H1 (cell line): ENCODE data around the gene PDZD4. TPM values are rescaled to one million over a fixed set of nuclear protein-coding genes. Genes with fewer than 3 reads are reported as not detected.

Source experiments
- CTCF ChIA-PET: fragments of 300-600 bp; sonication (Branson Sonifier 250); formaldehyde crosslinking; loops from one replicate; lab custom pipeline; 2021; ENCODE audit not compliant: partially characterized antibody; lab: Charles Lee
- POLR2A ChIA-PET: fragments of 300-600 bp; sonication (Branson Sonifier 250); formaldehyde crosslinking; loops from one replicate; lab custom pipeline; 2021; ENCODE audit warnings: inconsistent platforms; ENCODE audit not compliant: partially characterized antibody; lab: Charles Lee
- DNase-seq, 2 experiments: peaks; one replicate each; pipeline versions ENCODE4 v3.0.0 to v3.0.0-alpha.2; 2010 to 2022; ENCODE audit warnings: low spot score in 2 of 2, low read depth in 1 of 2, mixed read lengths in 1 of 2
- FAIRE-seq: peaks from 2 replicates; lab custom pipeline; 2011; peaks lifted over from hg19 to GRCh38; lab: Jason Lieb, UNC
- H2AFZ ChIP-seq: 2 replicates; pipeline ENCODE4 v1.8.1; 2012; ENCODE audit warnings: low read length, inconsistent platforms
- H2AK5ac ChIP-seq: 2 replicates; pipeline ENCODE4 v1.6.1; 2013; ENCODE audit warnings: low read depth, low read length
- H2BK120ac ChIP-seq: replicated peaks from 2 replicates; pipeline ENCODE3; 2013; ENCODE audit warnings: low read depth, low read length, inconsistent platforms
- H2BK12ac ChIP-seq: 2 replicates; pipeline ENCODE4 v1.6.1; 2013; ENCODE audit warnings: low read depth, low read length
- H2BK15ac ChIP-seq: 2 replicates; pipeline ENCODE4 v1.6.1; 2013; ENCODE audit warnings: low read length
- H2BK20ac ChIP-seq: 2 replicates; pipeline ENCODE4 v1.6.1; 2013; ENCODE audit warnings: low read length
- H2BK5ac ChIP-seq: 2 replicates; pipeline ENCODE4 v1.6.1; 2013; ENCODE audit warnings: low read depth, low read length
- H3K14ac ChIP-seq: 2 replicates; pipeline ENCODE4 v1.6.1; 2013; ENCODE audit warnings: inconsistent platforms; ENCODE audit not compliant: insufficient read length
- H3K18ac ChIP-seq: 2 replicates; pipeline ENCODE4 v1.6.1; 2013; ENCODE audit warnings: low read length; ENCODE audit errors: extremely low read depth
- H3K23ac ChIP-seq: 2 replicates; pipeline ENCODE4 v1.6.1; 2013; ENCODE audit warnings: inconsistent platforms; ENCODE audit not compliant: insufficient read length
- H3K23me2 ChIP-seq: 2 replicates; pipeline ENCODE4 v1.6.1; 2013; ENCODE audit warnings: low read depth, low read length
- H3K27ac ChIP-seq: 2 replicates; pipeline ENCODE4 v1.6.1; 2011; ENCODE audit warnings: low read depth, low read length, inconsistent platforms
- H3K27me3 ChIP-seq, 4 experiments: replicated peaks in 1 of 4; 1 replicate in 1 of 4; 2 replicates in 3 of 4; pipeline versions ENCODE4 v1.6.1 to v1.8.1; 2011 to 2013; ENCODE audit warnings: low read length in 3 of 4, mild to moderate bottlenecking in 3 of 4, inconsistent platforms in 2 of 4, mixed read lengths in 2 of 4, moderate library complexity in 1 of 4; ENCODE audit not compliant: control insufficient read depth in 3 of 4, insufficient read depth in 3 of 4; ENCODE audit errors: extremely low read depth in 1 of 4
- H3K36me3 ChIP-seq, 4 experiments: 2 replicates each; pipeline versions ENCODE4 v1.6.1 to v1.8.1; 2011 to 2013; ENCODE audit warnings: mild to moderate bottlenecking in 4 of 4, low read length in 3 of 4, moderate library complexity in 2 of 4, control low read depth in 1 of 4, inconsistent platforms in 1 of 4; ENCODE audit not compliant: insufficient read depth in 4 of 4, control insufficient read depth in 2 of 4
- H3K4ac ChIP-seq: replicated peaks from 2 replicates; pipeline ENCODE3; 2013; ENCODE audit warnings: low read length, low read depth, mixed read lengths, inconsistent platforms; ENCODE audit not compliant: insufficient read length
- H3K4me1 ChIP-seq, 4 experiments: replicated peaks in 1 of 4; 1 replicate in 1 of 4; 2 replicates in 3 of 4; pipeline versions ENCODE4 v1.6.1 to v1.8.1; 2011 to 2013; ENCODE audit warnings: low read length in 3 of 4, inconsistent platforms in 2 of 4, mixed read lengths in 1 of 4; ENCODE audit not compliant: insufficient read depth in 4 of 4, control insufficient read depth in 3 of 4
- H3K4me2 ChIP-seq, 2 experiments: 2 replicates each; pipeline versions ENCODE4 v1.6.1 to v1.8.1; 2011 to 2013; ENCODE audit warnings: low read depth in 2 of 2, low read length in 2 of 2, control low read depth in 1 of 2, inconsistent platforms in 1 of 2, mild to moderate bottlenecking in 1 of 2; ENCODE audit not compliant: insufficient read depth in 1 of 2
- H3K4me3 ChIP-seq, 4 experiments: fragments of 200-600, 300-600 bp in 1 of 4; sonication (generic), shearing (Covaris generic), sonication (Bioruptor Twin) in 1 of 4; 2 replicates each; pipeline versions ENCODE4 v1.5.1 to v1.8.1; 2011 to 2016; ENCODE audit warnings: low read length in 4 of 4, low read depth in 3 of 4, control low read depth in 2 of 4, inconsistent platforms in 2 of 4, mild to moderate bottlenecking in 2 of 4, mixed read lengths in 1 of 4, moderate library complexity in 1 of 4; ENCODE audit not compliant: insufficient read depth in 2 of 4; ENCODE audit errors: extremely low read depth in 1 of 4
- H3K56ac ChIP-seq: replicated peaks from 2 replicates; pipeline ENCODE3; 2013; ENCODE audit warnings: low read depth, mild to moderate bottlenecking, mixed read lengths, low read length, inconsistent platforms; ENCODE audit not compliant: insufficient read length
- H3K79me1 ChIP-seq: 2 replicates; pipeline ENCODE4 v1.6.1; 2013; ENCODE audit warnings: low read depth, low read length, control low read depth
- H3K79me2 ChIP-seq, 2 experiments: 2 replicates each; pipeline versions ENCODE4 v1.6.1 to v1.8.1; 2012 to 2013; ENCODE audit warnings: low read length in 2 of 2, mild to moderate bottlenecking in 2 of 2, inconsistent platforms in 1 of 2; ENCODE audit not compliant: insufficient read depth in 2 of 2, control insufficient read depth in 1 of 2
- H3K9ac ChIP-seq, 4 experiments: replicated peaks in 1 of 4; 1 replicate in 1 of 4; 2 replicates in 3 of 4; pipeline versions ENCODE4 v1.6.1 to v1.8.1; 2011 to 2013; ENCODE audit warnings: low read depth in 3 of 4, low read length in 3 of 4, control low read depth in 2 of 4, mild to moderate bottlenecking in 2 of 4, moderate library complexity in 2 of 4, inconsistent platforms in 1 of 4; ENCODE audit errors: extremely low read depth in 1 of 4
- H3K9me3 ChIP-seq, 2 experiments: 2 replicates each; pipeline versions ENCODE4 v1.6.1 to v1.8.1; 2012 to 2013; ENCODE audit warnings: mild to moderate bottlenecking in 2 of 2, moderate library complexity in 2 of 2, control low read depth in 1 of 2, inconsistent platforms in 1 of 2, low read depth in 1 of 2, low read length in 1 of 2, mixed read lengths in 1 of 2; ENCODE audit not compliant: insufficient read depth in 2 of 2
- H4K20me1 ChIP-seq, 2 experiments: replicated peaks in 1 of 2; 2 replicates each; pipeline versions ENCODE3 to v1.8.1; 2011 to 2013; ENCODE audit warnings: inconsistent platforms in 2 of 2, low read length in 2 of 2, mild to moderate bottlenecking in 1 of 2; ENCODE audit not compliant: insufficient read depth in 2 of 2, control insufficient read depth in 1 of 2
- H4K5ac ChIP-seq: 2 replicates; pipeline ENCODE4 v1.6.1; 2013; ENCODE audit warnings: low read length, low read depth, mixed read lengths, inconsistent platforms; ENCODE audit not compliant: insufficient read length
- H4K8ac ChIP-seq: 2 replicates; pipeline ENCODE4 v1.8.0; 2013; ENCODE audit warnings: mild to moderate bottlenecking, moderate library complexity, low read length, inconsistent platforms; ENCODE audit not compliant: insufficient read depth; ENCODE audit errors: extremely low read depth
- H4K91ac ChIP-seq: replicated peaks from 2 replicates; pipeline ENCODE3; 2013; ENCODE audit warnings: low read length, mixed read lengths, inconsistent platforms; ENCODE audit not compliant: insufficient read length
- BACH1 ChIP-seq: IDR thresholded peaks from 2 replicates; pipeline ENCODE4 v1.6.1; 2012; ENCODE audit warnings: low read length, improper control_type of control experiment
- CEBPB ChIP-seq: IDR thresholded peaks from 2 replicates; pipeline ENCODE4 v1.6.1; 2012; ENCODE audit warnings: low read depth, low read length
- MAFK ChIP-seq: IDR thresholded peaks from 2 replicates; pipeline ENCODE4 v1.6.1; 2012; ENCODE audit warnings: low read depth, mild to moderate bottlenecking, improper control_type of control experiment, low read length
- PHF8 ChIP-seq: fragments of 200-600 bp; sonication (generic); conservative IDR thresholded peaks from 2 replicates; pipeline ENCODE4 v1.7.1; 2012; ENCODE audit warnings: low read depth, mild to moderate bottlenecking, inconsistent platforms, low read length, moderate library complexity
- RBBP5 ChIP-seq: IDR thresholded peaks from 2 replicates; pipeline ENCODE4 v1.7.1; 2012; ENCODE audit warnings: low read depth, mild to moderate bottlenecking, inconsistent platforms, low read length, moderate library complexity, borderline replicate concordance
- RFX5 ChIP-seq: IDR thresholded peaks from 2 replicates; pipeline ENCODE4 v1.6.1; 2011; ENCODE audit warnings: low read depth, low read length, improper control_type of control experiment, borderline replicate concordance
- WGBS, 2 experiments: shearing (Covaris generic) in 1 of 2; methylation state at CpG; one replicate each; pipeline versions ENCODE4 v1.1.6 to v1.1.7; 2013 to 2015; ENCODE audit warnings: low lambda C conversion rate in 2 of 2, mixed read lengths in 2 of 2, inconsistent platforms in 1 of 2, low coverage in 1 of 2, missing lambda C conversion rate in 1 of 2; ENCODE audit not compliant: insufficient replicate concordance in 2 of 2, insufficient coverage in 1 of 2, insufficient read length in 1 of 2; ENCODE audit errors: extremely low coverage in 1 of 2, missing lambda C conversion rate in 1 of 2; 5-methylcytosine and 5-hydroxymethylcytosine counted together
- polyA plus RNA-seq, 7 experiments: library from polyadenylated mRNA; depleted of rRNA in 3 of 7; stranded (reverse) in 5 of 7; unstranded in 2 of 7; fragments of >200 nt in 5 of 7; fragments of 200-250 nt in 2 of 7; gene quantifications; 1 replicate in 5 of 7; 2 replicates in 1 of 7; 4 replicates in 1 of 7; pipeline versions ENCODE4 v1.2.1 to v1.2.3, GENCODE V29; 2011 to 2013; ENCODE audit warnings: missing spikeins in 2 of 7, mixed read lengths in 2 of 7
- total RNA-seq: library from RNA; stranded (reverse); fragmentation: NEBNext Ultra II Directional; extraction: Animal tissue kit (Norgen Biotek cat#: 25700); gene quantifications from 2 replicates; pipeline ENCODE4 v1.2.1, GENCODE V29; 2021

Gene PDZD4
- total and polyA plus RNA-seq, 2 of the 8 experiments (the other 6 are each of a cell fraction or from before 2014, with no cell fraction given) = 45.8 to 169 TPM

GRCh38 chrX:153844509-153845082, 14.3 kb upstream of the PDZD4 start:
- ChIA-PET POLR2A (interaction anchor here (1.4 to 3.3 kb wide), 3 partner anchors 12 to 35 kb away, joined by 4 to 13 read pairs (median 10); no protein-coding TSS in a partner anchor), CTCF (interaction anchor here (1.5 kb wide), 1 partner anchor 14 kb away, joined by 3 read pairs; no protein-coding TSS in a partner anchor)
- WGBS, 2 experiments = 8% methylated on average over 6 of the region's 6 CpGs; no CpG with 5 or more reads in 1 of the 2 experiments
- Histone ChIP-seq H3K23ac (no peak overlapping the region), H3K9ac (no peak overlapping the region), H3K27ac (no peak overlapping the region), H4K20me1 (no peaks in the 10 kb centered on the region), H3K18ac (no peak overlapping the region), H2AK5ac (no peak overlapping the region), H3K4me2 (peak overlapping the region; percentile 49 to 61; a peak in 3 of 4 replicates), H4K91ac (no peak overlapping the region), H3K14ac (no peak overlapping the region), H3K27me3 (no peaks in the 10 kb centered on the region), H2BK120ac (no peak overlapping the region), H2BK12ac (no peak overlapping the region; the same call in 1 of the 2 replicates), H3K4ac (no peak overlapping the region), H3K4me1 (peaks cover 0 to 12% (median 3%) of the 10 kb centered on the region in 4 experiments; a peak in 5 of 7 replicates), H3K4me3 (peak overlapping the region in 1 of 4 experiments; percentile 45; a peak in 1 of 8 replicates), H3K79me1 (no peaks in the 10 kb centered on the region), H4K8ac (no peak overlapping the region), H4K5ac (no peak overlapping the region), H3K79me2 (no peaks in the 10 kb centered on the region), H2AFZ (no peak overlapping the region), H3K36me3 (no peaks in the 10 kb centered on the region), H2BK15ac (no peak overlapping the region), H3K56ac (no peak overlapping the region), H2BK5ac (peak overlapping the region; percentile 95; the same call in 1 of the 2 replicates), H3K23me2 (no peaks in the 10 kb centered on the region), H2BK20ac (no peak overlapping the region), H3K9me3 (no peaks in the 10 kb centered on the region)
- FAIRE-seq (peak; percentile 89), DNase-seq (no peak)
- TF ChIP-seq RBBP5 = no peak
- TF ChIP-seq RFX5 = peak; percentile 59; the same call in 1 of the 2 replicates
- no peak for TF ChIP-seq PHF8
- TF ChIP-seq BACH1 = peak; percentile 95
- TF ChIP-seq MAFK = peak; percentile 96
- TF ChIP-seq CEBPB = no peak
